Limb (tissue), 2 donors: ENCODE data around the gene FBXO34.

Source experiments
- DNase-seq, 2 donors: peaks; one replicate each; pipeline ENCODE4 v3.0.0-alpha.2; 2016; ENCODE audit errors: extremely low spot score in 2 of 2

The FBXO34 gene

GRCh38 chr14:55271572-55272298, 514 bp downstream of the FBXO34 start:
- DNase-seq: peak; percentile 61 to 86

- no peak for DNase-seq
Measured at GRCh38 chr14:55272387-55272786, 1.2 kb downstream of the FBXO34 start.

GRCh38 chr14:55272922-55273321, 1.7 kb downstream of the FBXO34 start:
- no peak for DNase-seq

GRCh38 chr14:55274146-55274545, 2.9 kb downstream of the FBXO34 start:
- DNase-seq: no peak

- peak in 1 of 2 donors; percentile 25 for DNase-seq
Measured at GRCh38 chr14:55274751-55275150, 3.5 kb downstream of the FBXO34 start.

- no peak for DNase-seq
Measured at GRCh38 chr14:55276736-55277135, 5.5 kb downstream of the FBXO34 start.

GRCh38 chr14:55277972-55278740, 6.9 kb downstream of the FBXO34 start:
- DNase-seq: no peak

GRCh38 chr14:55279384-55279783, 8.2 kb downstream of the FBXO34 start:
- no peak for DNase-seq

GRCh38 chr14:55281316-55281839, 10.2 kb downstream of the FBXO34 start:
- no peak for DNase-seq

- DNase-seq: no peak
Measured at GRCh38 chr14:55285048-55285652, 13.9 kb downstream of the FBXO34 start.

GRCh38 chr14:55288439-55288838, 17.2 kb downstream of the FBXO34 start:
- no peak for DNase-seq

- DNase-seq: no peak
Measured at GRCh38 chr14:55291480-55292081, 20.4 kb downstream of the FBXO34 start.

GRCh38 chr14:55294603-55295002, 23.4 kb downstream of the FBXO34 start:
- DNase-seq: no peak

GRCh38 chr14:55297611-55298499, 26.6 kb downstream of the FBXO34 start:
- no peak for DNase-seq

- DNase-seq: no peak
Measured at GRCh38 chr14:55298500-55298822, 27.2 kb downstream of the FBXO34 start.

- DNase-seq: no peak
Measured at GRCh38 chr14:55301437-55302121, 30.4 kb downstream of the FBXO34 start.

GRCh38 chr14:55302367-55303124, 31.3 kb downstream of the FBXO34 start:
- no peak for DNase-seq

GRCh38 chr14:55303125-55303499, 31.9 kb downstream of the FBXO34 start:
- DNase-seq: no peak

- DNase-seq: no peak
Measured at GRCh38 chr14:55303691-55304145, 32.5 kb downstream of the FBXO34 start.
